GM12873 (cell line): Measurements from ENCODE around the gene ADAMTSL3.

ENCODE experiments used
- CTCF ChIP-seq: IDR thresholded peaks from 2 replicates; pipeline ENCODE4 v1.5.1; 2012; ENCODE audit warnings: low read depth, mild to moderate bottlenecking, moderate library complexity, low read length, control low read depth; ENCODE audit not compliant: insufficient read depth; ENCODE audit errors: missing control alignments

Gene ADAMTSL3

GRCh38 chr15:83911345-83911744 lies 257.4 kb downstream of the ADAMTSL3 start:
- TF ChIP-seq CTCF = no peak

GRCh38 chr15:83912343-83912742 lies 258.4 kb downstream of the ADAMTSL3 start:
- no peak for TF ChIP-seq CTCF

GRCh38 chr15:83913034-83913632 lies 259.2 kb downstream of the ADAMTSL3 start:
- TF ChIP-seq CTCF = no peak

GRCh38 chr15:83914906-83915305 lies 261.0 kb downstream of the ADAMTSL3 start:
- TF ChIP-seq CTCF = no peak

GRCh38 chr15:83917432-83917831 lies 263.5 kb downstream of the ADAMTSL3 start:
- no peak for TF ChIP-seq CTCF

GRCh38 chr15:83918011-83918410 lies 264.1 kb downstream of the ADAMTSL3 start:
- no peak for TF ChIP-seq CTCF

GRCh38 chr15:83919319-83919830 lies 265.5 kb downstream of the ADAMTSL3 start:
- no peak for TF ChIP-seq CTCF
